ENCODE data around the gene HTT. TPM values are rescaled to one million over a fixed set of nuclear protein-coding genes. Genes with fewer than 3 reads are reported as not detected.

HTT gene
- polyA plus RNA-seq, 2 of the 4 experiments (the other 2 are of a cell fraction) = 14.5 to 16.9 TPM

- H3K27ac ChIP-seq = no peak overlapping the region
- no peaks in the 10 kb centered on the region for H3K4me1 ChIP-seq
- H3K4me3 ChIP-seq = no peak overlapping the region
- TF ChIP-seq ESRRA (IDR thresholded peaks at IDR 0.05; ENCODE audit: borderline replicate concordance, low read length) (no peak), NFE2L2 (conservative IDR thresholded peaks at IDR 0.05; ENCODE audit: low read length) (no peak), FOXS1 (CRISPR knock-in tag; IDR thresholded peaks at IDR 0.05) (no peak), CBX2 (IDR thresholded peaks at IDR 0.05; ENCODE audit: borderline replicate concordance, low read depth) (no peak), RFX5 (IDR thresholded peaks at IDR 0.05) (no peak), KDM1A (IDR thresholded peaks at IDR 0.05; ENCODE audit: low read depth) (no peak), RAD21 (conservative IDR thresholded peaks at IDR 0.05 in 1 of 2, IDR thresholded peaks at IDR 0.05 in 1 of 2) (no peak), PBX3 (IDR thresholded peaks at IDR 0.05) (no peak), SMC3 (IDR thresholded peaks at IDR 0.05) (no peak), SREBF2 (IDR thresholded peaks at IDR 0.05) (no peak), RARB (CRISPR knock-in tag; IDR thresholded peaks at IDR 0.05) (no peak), MAX (IDR thresholded peaks at IDR 0.05) (no peak), EHMT2 (IDR thresholded peaks at IDR 0.05; ENCODE audit: low read depth) (no peak), CHD2 (IDR thresholded peaks at IDR 0.05; ENCODE audit: low read length, partially characterized antibody) (no peak), BCL3 (IDR thresholded peaks at IDR 0.05) (no peak)
- TF ChIP-seq, protein P1, sequence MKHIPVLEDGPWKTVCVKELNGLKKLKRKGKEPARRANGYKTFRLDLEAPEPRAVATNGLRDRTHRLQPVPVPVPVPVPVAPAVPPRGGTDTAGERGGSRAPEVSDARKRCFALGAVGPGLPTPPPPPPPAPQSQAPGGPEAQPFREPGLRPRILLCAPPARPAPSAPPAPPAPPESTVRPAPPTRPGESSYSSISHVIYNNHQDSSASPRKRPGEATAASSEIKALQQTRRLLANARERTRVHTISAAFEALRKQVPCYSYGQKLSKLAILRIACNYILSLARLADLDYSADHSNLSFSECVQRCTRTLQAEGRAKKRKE (CRISPR knock-in tag; IDR thresholded peaks at IDR 0.05; ENCODE audit: low read depth) = no peak
- TF ChIP-seq, protein P2, sequence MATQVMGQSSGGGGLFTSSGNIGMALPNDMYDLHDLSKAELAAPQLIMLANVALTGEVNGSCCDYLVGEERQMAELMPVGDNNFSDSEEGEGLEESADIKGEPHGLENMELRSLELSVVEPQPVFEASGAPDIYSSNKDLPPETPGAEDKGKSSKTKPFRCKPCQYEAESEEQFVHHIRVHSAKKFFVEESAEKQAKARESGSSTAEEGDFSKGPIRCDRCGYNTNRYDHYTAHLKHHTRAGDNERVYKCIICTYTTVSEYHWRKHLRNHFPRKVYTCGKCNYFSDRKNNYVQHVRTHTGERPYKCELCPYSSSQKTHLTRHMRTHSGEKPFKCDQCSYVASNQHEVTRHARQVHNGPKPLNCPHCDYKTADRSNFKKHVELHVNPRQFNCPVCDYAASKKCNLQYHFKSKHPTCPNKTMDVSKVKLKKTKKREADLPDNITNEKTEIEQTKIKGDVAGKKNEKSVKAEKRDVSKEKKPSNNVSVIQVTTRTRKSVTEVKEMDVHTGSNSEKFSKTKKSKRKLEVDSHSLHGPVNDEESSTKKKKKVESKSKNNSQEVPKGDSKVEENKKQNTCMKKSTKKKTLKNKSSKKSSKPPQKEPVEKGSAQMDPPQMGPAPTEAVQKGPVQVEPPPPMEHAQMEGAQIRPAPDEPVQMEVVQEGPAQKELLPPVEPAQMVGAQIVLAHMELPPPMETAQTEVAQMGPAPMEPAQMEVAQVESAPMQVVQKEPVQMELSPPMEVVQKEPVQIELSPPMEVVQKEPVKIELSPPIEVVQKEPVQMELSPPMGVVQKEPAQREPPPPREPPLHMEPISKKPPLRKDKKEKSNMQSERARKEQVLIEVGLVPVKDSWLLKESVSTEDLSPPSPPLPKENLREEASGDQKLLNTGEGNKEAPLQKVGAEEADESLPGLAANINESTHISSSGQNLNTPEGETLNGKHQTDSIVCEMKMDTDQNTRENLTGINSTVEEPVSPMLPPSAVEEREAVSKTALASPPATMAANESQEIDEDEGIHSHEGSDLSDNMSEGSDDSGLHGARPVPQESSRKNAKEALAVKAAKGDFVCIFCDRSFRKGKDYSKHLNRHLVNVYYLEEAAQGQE (IDR thresholded peaks at IDR 0.05) = no peak
- TF ChIP-seq, protein P3, sequence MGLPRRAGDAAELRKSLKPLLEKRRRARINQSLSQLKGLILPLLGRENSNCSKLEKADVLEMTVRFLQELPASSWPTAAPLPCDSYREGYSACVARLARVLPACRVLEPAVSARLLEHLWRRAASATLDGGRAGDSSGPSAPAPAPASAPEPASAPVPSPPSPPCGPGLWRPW (IDR thresholded peaks at IDR 0.05) = no peak
- TF ChIP-seq, protein P4, sequence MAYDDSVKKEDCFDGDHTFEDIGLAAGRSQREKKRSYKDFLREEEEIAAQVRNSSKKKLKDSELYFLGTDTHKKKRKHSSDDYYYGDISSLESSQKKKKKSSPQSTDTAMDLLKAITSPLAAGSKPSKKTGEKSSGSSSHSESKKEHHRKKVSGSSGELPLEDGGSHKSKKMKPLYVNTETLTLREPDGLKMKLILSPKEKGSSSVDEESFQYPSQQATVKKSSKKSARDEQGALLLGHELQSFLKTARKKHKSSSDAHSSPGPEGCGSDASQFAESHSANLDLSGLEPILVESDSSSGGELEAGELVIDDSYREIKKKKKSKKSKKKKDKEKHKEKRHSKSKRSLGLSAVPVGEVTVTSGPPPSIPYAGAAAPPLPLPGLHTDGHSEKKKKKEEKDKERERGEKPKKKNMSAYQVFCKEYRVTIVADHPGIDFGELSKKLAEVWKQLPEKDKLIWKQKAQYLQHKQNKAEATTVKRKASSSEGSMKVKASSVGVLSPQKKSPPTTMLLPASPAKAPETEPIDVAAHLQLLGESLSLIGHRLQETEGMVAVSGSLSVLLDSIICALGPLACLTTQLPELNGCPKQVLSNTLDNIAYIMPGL (CRISPR knock-in tag; IDR thresholded peaks at IDR 0.05; ENCODE audit: borderline replicate concordance) = no peak
- H3K4me2 ChIP-seq = no peak overlapping the region
- ChIA-PET POLR2A (no interaction called here), CTCF (no interaction called here)
- no peak for ATAC-seq
- DNase-seq (ENCODE audit: low read depth in 1 of 2, low spot score in 1 of 2) = no peak
- no peaks in the 10 kb centered on the region for H3K9me3 ChIP-seq
- 62% methylated on average over 9 of the region's 9 CpGs for WGBS (ENCODE audit: missing lambda C conversion rate)
- no peak for FAIRE-seq
Observed at GRCh38 chr4:3276986-3277385, 202.5 kb downstream of the HTT start.
